Smooth muscle cell (in vitro differentiated cells): ENCODE measurements around the gene C19orf73. TPM values are rescaled to one million over a fixed set of nuclear protein-coding genes. Genes with fewer than 3 reads are reported as not detected.

Source experiments
- DNase-seq: peaks from one replicate; lab custom pipeline; 2025; ENCODE audit not compliant: unreplicated experiment; lab: John Stamatoyannopoulos, UW
- H2AFZ ChIP-seq: fragments of 200-600 bp; sonication (generic); 2 replicates; pipeline ENCODE4 v1.6.0; 2016; ENCODE audit warnings: antibody characterized with exemption, low read depth, mild to moderate bottlenecking
- H3F3A ChIP-seq: fragments of 200-600 bp; sonication (generic); 2 replicates; pipeline ENCODE4 v1.6.0; 2017; ENCODE audit warnings: antibody characterized with exemption, low read depth
- H3K27ac ChIP-seq: fragments of 200-600 bp; sonication (generic); 2 replicates; pipeline ENCODE4 v1.5.1; 2016; ENCODE audit warnings: low read depth, mild to moderate bottlenecking
- H3K27me3 ChIP-seq: fragments of 200-600 bp; sonication (generic); 2 replicates; pipeline ENCODE4 v1.6.1; 2016; ENCODE audit warnings: low read depth, mild to moderate bottlenecking
- H3K36me3 ChIP-seq: fragments of 200-600 bp; sonication (generic); 2 replicates; pipeline ENCODE4 v1.5.1; 2016; ENCODE audit warnings: low read depth
- H3K4me1 ChIP-seq: fragments of 200-600 bp; sonication (generic); 2 replicates; pipeline ENCODE4 v1.5.1; 2016; ENCODE audit warnings: low read depth
- H3K4me2 ChIP-seq: fragments of 200-600 bp; sonication (generic); 2 replicates; pipeline ENCODE4 v1.6.0; 2016; ENCODE audit warnings: mild to moderate bottlenecking
- H3K4me3 ChIP-seq: fragments of 200-600 bp; sonication (generic); 2 replicates; pipeline ENCODE4 v1.5.1; 2016; ENCODE audit warnings: mild to moderate bottlenecking
- H3K79me2 ChIP-seq: fragments of 200-600 bp; sonication (generic); 2 replicates; pipeline ENCODE4 v1.6.0; 2016; ENCODE audit warnings: low read depth, mild to moderate bottlenecking
- H3K9ac ChIP-seq: fragments of 200-600 bp; sonication (generic); 2 replicates; pipeline ENCODE4 v1.6.0; 2016; ENCODE audit warnings: low read depth
- H3K9me3 ChIP-seq: fragments of 200-600 bp; sonication (generic); replicated peaks from 2 replicates; pipeline ENCODE4 v1.5.1; 2016; ENCODE audit warnings: low read depth
- H4K20me1 ChIP-seq: fragments of 200-600 bp; sonication (generic); 2 replicates; pipeline ENCODE4 v1.6.0; 2016; ENCODE audit warnings: low read depth
- CTCF ChIP-seq: fragments of 200-600 bp; sonication (generic); IDR thresholded peaks from 2 replicates; pipeline ENCODE4 v1.5.1; 2017; ENCODE audit warnings: borderline replicate concordance, mild to moderate bottlenecking, antibody characterized with exemption; ENCODE audit not compliant: insufficient read depth, poor library complexity, severe bottlenecking
- WGBS: methylation state at CpG from one replicate; pipeline ENCODE4 v1.1.7; 2016; ENCODE audit warnings: low lambda C conversion rate; 5-methylcytosine and 5-hydroxymethylcytosine counted together
- polyA plus RNA-seq: library from polyadenylated mRNA; unstranded; fragments of >200 nt; fragmentation: Nextera tagmentation; extraction: Ambion mirVana; gene quantifications from 2 replicates; pipeline ENCODE4 v1.2.1, GENCODE V29; 2016
- total RNA-seq: library from RNA; depleted of rRNA; stranded (reverse); fragments of >200 nt; gene quantifications from 2 replicates; pipeline ENCODE4 v1.2.3, GENCODE V29; 2014

The C19orf73 gene
- total and polyA plus RNA-seq, 2 experiments from 2014 or later, result 0.74 to 2.9 TPM

GRCh38 chr19:49085020-49085867 lies 33.7 kb downstream of the C19orf73 start, which contains the start of gene SNRNP70:
TSS of gene SNRNP70 (plus strand) at chr19:49085451. CDS start at chr19:49086415, 964 bp downstream.
- no peaks in the 10 kb centered on the region for H3F3A ChIP-seq
- H3K4me3 ChIP-seq, result peak within 1 kb of the TSS; percentile 79
- no peaks in the 10 kb centered on the region for H3K36me3 ChIP-seq
- H2AFZ ChIP-seq, result peak within 1 kb of the TSS; percentile 97
- peaks cover 48% of the 10 kb centered on the region for H3K79me2 ChIP-seq
- peak within 1 kb of the TSS; percentile 86 for H3K4me2 ChIP-seq
- DNase-seq, result peak; percentile 97
- peaks cover 47% of the 10 kb centered on the region for H4K20me1 ChIP-seq
- no peak for TF ChIP-seq CTCF
- no peaks in the 10 kb centered on the region for H3K27me3 ChIP-seq
- 1% methylated on average over 85 of the region's 89 CpGs for WGBS
- peaks cover 18% of the 10 kb centered on the region for H3K4me1 ChIP-seq
- no peaks in the 10 kb centered on the region for H3K9me3 ChIP-seq
- peak within 1 kb of the TSS; percentile 72 for H3K27ac ChIP-seq
- H3K9ac ChIP-seq, result peak within 1 kb of the TSS; percentile 92

- 82% methylated on average over 26 of the region's 26 CpGs for WGBS
- Histone ChIP-seq H3K27ac (peak overlapping the region; percentile 43), H3F3A (no peaks in the 10 kb centered on the region), H3K36me3 (no peaks in the 10 kb centered on the region), H3K9me3 (no peaks in the 10 kb centered on the region), H3K4me3 (peak overlapping the region; percentile 79), H3K9ac (peak overlapping the region; percentile 57), H3K79me2 (peaks cover 41% of the 10 kb centered on the region), H3K4me2 (peak overlapping the region; percentile 86), H3K27me3 (no peaks in the 10 kb centered on the region), H4K20me1 (peaks cover 39% of the 10 kb centered on the region), H2AFZ (peak overlapping the region; percentile 97), H3K4me1 (peaks cover 18% of the 10 kb centered on the region)
- DNase-seq, result no peak
- no peak for TF ChIP-seq CTCF
These were observed 34.5 kb downstream of the C19orf73 start for GRCh38 chr19:49084206-49085019.

GRCh38 chr19:49081273-49081672 lies 37.7 kb downstream of the C19orf73 start:
- 94% methylated on average over 1 of the region's 1 CpG for WGBS
- no peak for DNase-seq
- Histone ChIP-seq H3K36me3 (no peaks in the 10 kb centered on the region), H3K79me2 (peaks cover 10% of the 10 kb centered on the region), H3K4me1 (peaks cover 6% of the 10 kb centered on the region), H3K4me2 (no peak overlapping the region), H3F3A (no peaks in the 10 kb centered on the region), H3K9ac (no peak overlapping the region), H4K20me1 (peaks cover 7% of the 10 kb centered on the region), H3K9me3 (no peaks in the 10 kb centered on the region), H2AFZ (no peak overlapping the region), H3K4me3 (no peak overlapping the region), H3K27me3 (no peaks in the 10 kb centered on the region), H3K27ac (no peak overlapping the region)
- no peak for TF ChIP-seq CTCF
